ENCODE measurements around the gene SAFB2.

GRCh38 chr19:5618591-5618990, 4.0 kb downstream of the SAFB2 start:
- no peak for TF ChIP-seq POLR2A (IDR thresholded peaks at IDR 0.05; ENCODE audit: low read depth, low read length)
- no peak for TF ChIP-seq POLR2AphosphoS5 (IDR thresholded peaks at IDR 0.05; ENCODE audit: low read depth, low read length)
- no peak for TF ChIP-seq TAF1 (IDR thresholded peaks at IDR 0.05; ENCODE audit: low read depth, low read length)
- no peak for TF ChIP-seq POU2F2 (IDR thresholded peaks at IDR 0.05; ENCODE audit: low read depth, low read length)
- no peak for TF ChIP-seq PAX5 (IDR thresholded peaks at IDR 0.05; ENCODE audit: insufficient read depth, low read length, severe bottlenecking)
